Neural progenitor cell (in vitro differentiated cells): Measurements from ENCODE around the gene RASGRF1. TPM values are rescaled to one million over a fixed set of nuclear protein-coding genes. Genes with fewer than 3 reads are reported as not detected.

ENCODE experiments used
- DNase-seq: peaks from one replicate; pipeline ENCODE4 v3.0.0-alpha.2; 2016; ENCODE audit warnings: low spot score
- H2AFZ ChIP-seq: fragments of 200-600 bp; sonication (generic); replicated peaks from 2 replicates; pipeline ENCODE4 v1.6.1; 2016; ENCODE audit warnings: antibody characterized with exemption
- H3F3A ChIP-seq: fragments of 200-600 bp; sonication (generic); 2 replicates; pipeline ENCODE4 v1.6.1; 2016; ENCODE audit warnings: antibody characterized with exemption, low read depth
- H3K27ac ChIP-seq: fragments of 200-600 bp; sonication (generic); 2 replicates; pipeline ENCODE4 v1.5.1; 2016; ENCODE audit warnings: mild to moderate bottlenecking
- H3K27me3 ChIP-seq: fragments of 200-600 bp; sonication (generic); 2 replicates; pipeline ENCODE4 v1.6.1; 2016; ENCODE audit warnings: mild to moderate bottlenecking, moderate library complexity
- H3K36me3 ChIP-seq: fragments of 200-600 bp; sonication (generic); 2 replicates; pipeline ENCODE4 v1.5.1; 2016
- H3K4me1 ChIP-seq: fragments of 200-600 bp; sonication (generic); 2 replicates; pipeline ENCODE4 v1.6.1; 2016; ENCODE audit warnings: mixed run types
- H3K4me2 ChIP-seq: fragments of 200-600 bp; sonication (generic); 2 replicates; pipeline ENCODE4 v1.6.1; 2016
- H3K4me3 ChIP-seq: fragments of 200-600 bp; sonication (generic); 2 replicates; pipeline ENCODE4 v1.5.1; 2016
- H3K79me2 ChIP-seq: fragments of 200-600 bp; sonication (generic); 2 replicates; pipeline ENCODE4 v1.6.1; 2016; ENCODE audit warnings: low read depth
- H3K9ac ChIP-seq: fragments of 200-600 bp; sonication (generic); 2 replicates; pipeline ENCODE4 v1.6.1; 2016
- H3K9me3 ChIP-seq: fragments of 200-600 bp; sonication (generic); 2 replicates; pipeline ENCODE4 v1.5.1; 2016; ENCODE audit warnings: low read depth
- H4K20me1 ChIP-seq: fragments of 200-600 bp; sonication (generic); 2 replicates; pipeline ENCODE4 v1.6.1; 2016; ENCODE audit warnings: low read depth
- H3K27ac Mint-ChIP-seq: 3 replicates; pipeline ENCODE4 v1.8.0; 2021; ENCODE audit warnings: mixed read lengths
- H3K27me3 Mint-ChIP-seq: 2 replicates; pipeline ENCODE4 v1.8.0; 2022; ENCODE audit warnings: low read depth, mild to moderate bottlenecking, inconsistent platforms, moderate library complexity, mixed read lengths; ENCODE audit not compliant: insufficient read depth
- H3K36me3 Mint-ChIP-seq: 3 replicates; pipeline ENCODE4 v1.8.0; 2021; ENCODE audit warnings: mixed read lengths
- H3K4me1 Mint-ChIP-seq: 3 replicates; pipeline ENCODE4 v1.8.0; 2021; ENCODE audit warnings: mixed read lengths
- H3K4me3 Mint-ChIP-seq: 3 replicates; pipeline ENCODE4 v1.8.0; 2021; ENCODE audit warnings: mild to moderate bottlenecking, moderate library complexity, mixed read lengths
- H3K9me3 Mint-ChIP-seq: 3 replicates; pipeline ENCODE4 v1.8.0; 2020; ENCODE audit warnings: mixed read lengths
- CTCF ChIP-seq: fragments of 200-600 bp; sonication (generic); IDR thresholded peaks from 2 replicates; pipeline ENCODE4 v1.5.1; 2017; ENCODE audit warnings: antibody characterized with exemption, mild to moderate bottlenecking
- EZH2 ChIP-seq: fragments of 200-600 bp; sonication (generic); IDR thresholded peaks from 2 replicates; pipeline ENCODE4 v1.6.1; 2017; ENCODE audit warnings: antibody characterized with exemption, mild to moderate bottlenecking, moderate library complexity
- EZH2phosphoT487 ChIP-seq: fragments of 200-600 bp; sonication (generic); IDR thresholded peaks from 2 replicates; pipeline ENCODE4 v1.6.1; 2017; ENCODE audit warnings: antibody characterized with exemption
- total RNA-seq: library from RNA; depleted of rRNA; stranded (reverse); fragments of >200 nt; gene quantifications from 2 replicates; pipeline ENCODE4 v1.2.3, GENCODE V29; 2015; ENCODE audit warnings: low replicate concordance

Gene RASGRF1
- total RNA-seq, 1 donor from 2014 or later = 0.22 TPM

GRCh38 chr15:79086814-79087213 lies 3.8 kb downstream of the RASGRF1 start:
- Histone ChIP-seq H3K4me2 (no peak overlapping the region), H3F3A (peaks cover 15% of the 10 kb centered on the region), H3K9ac (no peak overlapping the region), H3K9me3 (no peaks in the 10 kb centered on the region), H3K79me2 (no peaks in the 10 kb centered on the region), H3K27me3 (peaks cover 97% of the 10 kb centered on the region), H4K20me1 (peaks cover 29% of the 10 kb centered on the region), H3K4me3 (no peak overlapping the region), H3K4me1 (peaks cover 14% of the 10 kb centered on the region), H2AFZ (no peak overlapping the region), H3K36me3 (no peaks in the 10 kb centered on the region), H3K27ac (no peak overlapping the region)
- H3K9me3 Mint-ChIP-seq = peaks cover 7% of the 10 kb centered on the region
- peaks cover 12% of the 10 kb centered on the region for H3K4me1 Mint-ChIP-seq
- no peaks in the 10 kb centered on the region for H3K36me3 Mint-ChIP-seq
- peaks cover 61% of the 10 kb centered on the region for H3K27me3 Mint-ChIP-seq
- DNase-seq = no peak
- no peak for TF ChIP-seq EZH2phosphoT487
- no peak for TF ChIP-seq EZH2
- no peak for TF ChIP-seq CTCF
- no peak overlapping the region for H3K27ac Mint-ChIP-seq
- H3K4me3 Mint-ChIP-seq = no peak overlapping the region

- H2AFZ ChIP-seq = no peak overlapping the region
- DNase-seq = no peak
- no peak overlapping the region for H3K27ac ChIP-seq
- H3K9ac ChIP-seq = no peak overlapping the region
- peaks cover 12% of the 10 kb centered on the region for H3K4me1 Mint-ChIP-seq
- H3K27me3 ChIP-seq = peaks cover 74% of the 10 kb centered on the region
- H4K20me1 ChIP-seq = peaks cover 10% of the 10 kb centered on the region
- H3K4me3 ChIP-seq = no peak overlapping the region
- no peak overlapping the region for H3K27ac Mint-ChIP-seq
- H3K4me1 ChIP-seq = peaks cover 4% of the 10 kb centered on the region
- H3K27me3 Mint-ChIP-seq = peaks cover 42% of the 10 kb centered on the region
- TF ChIP-seq EZH2 = no peak
- no peak for TF ChIP-seq EZH2phosphoT487
- TF ChIP-seq CTCF = no peak
- H3K36me3 Mint-ChIP-seq = no peaks in the 10 kb centered on the region
- peaks cover 7% of the 10 kb centered on the region for H3K9me3 Mint-ChIP-seq
- no peaks in the 10 kb centered on the region for H3K36me3 ChIP-seq
- H3K4me2 ChIP-seq = no peak overlapping the region
- peaks cover 8% of the 10 kb centered on the region for H3F3A ChIP-seq
- H3K79me2 ChIP-seq = no peaks in the 10 kb centered on the region
- no peak overlapping the region for H3K4me3 Mint-ChIP-seq
- H3K9me3 ChIP-seq = no peaks in the 10 kb centered on the region
Observed at GRCh38 chr15:79084308-79084968, 6.1 kb downstream of the RASGRF1 start.

GRCh38 chr15:79083154-79083553 lies 7.4 kb downstream of the RASGRF1 start:
- Mint-ChIP-seq H3K4me3 (no peak overlapping the region), H3K27ac (no peak overlapping the region), H3K4me1 (peaks cover 20% of the 10 kb centered on the region), H3K36me3 (no peaks in the 10 kb centered on the region), H3K9me3 (peaks cover 7% of the 10 kb centered on the region), H3K27me3 (peaks cover 36% of the 10 kb centered on the region)
- H3K79me2 ChIP-seq = no peaks in the 10 kb centered on the region
- H3K4me3 ChIP-seq = no peak overlapping the region
- H3K9me3 ChIP-seq = no peaks in the 10 kb centered on the region
- no peak for TF ChIP-seq CTCF
- no peak for TF ChIP-seq EZH2
- no peak for TF ChIP-seq EZH2phosphoT487
- peaks cover 4% of the 10 kb centered on the region for H3K4me1 ChIP-seq
- H3K27ac ChIP-seq = no peak overlapping the region
- H2AFZ ChIP-seq = no peak overlapping the region
- no peak overlapping the region for H3K9ac ChIP-seq
- H3F3A ChIP-seq = no peaks in the 10 kb centered on the region
- no peaks in the 10 kb centered on the region for H3K36me3 ChIP-seq
- H3K4me2 ChIP-seq = no peak overlapping the region
- peaks cover 61% of the 10 kb centered on the region for H3K27me3 ChIP-seq
- no peak for DNase-seq
- H4K20me1 ChIP-seq = no peaks in the 10 kb centered on the region
